Right lobe of liver (tissue), 4 donors: ENCODE data around the gene CNOT3.

Source experiments
- CTCF ChIP-seq, 4 donors: fragments of 200-600 bp in 3 of 4; fragments of 450-650 bp in 1 of 4; IDR thresholded peaks; one replicate each; pipeline versions ENCODE4 v1.5.1 to v1.8.0; 2016 to 2022; ENCODE audit warnings: antibody characterized with exemption in 4 of 4, mild to moderate bottlenecking in 2 of 4
- POLR2A ChIP-seq: fragments of 450-650 bp; IDR thresholded peaks from one replicate; pipeline ENCODE4 v1.6.1; 2017; ENCODE audit warnings: antibody characterized with exemption, mild to moderate bottlenecking
- donor health status: DM: no; HTN: no; CAD: no.
- donor health status: DM: no; HTN: no; CAD: no.
- donor health status: DM: no; HTN: yes; CAD: no.

GRCh38 chr19:54196536-54196935 is 59.0 kb downstream of the CNOT3 start:
- no peak for TF ChIP-seq CTCF (IDR thresholded peaks at IDR 0.05)
- TF ChIP-seq POLR2A = no peak
